ENCODE data around the gene TFEB. TPM values are rescaled to one million over a fixed set of nuclear protein-coding genes. Genes with fewer than 3 reads are reported as not detected.

Gene TFEB
- total and polyA plus RNA-seq, 2 of the 8 experiments (the other 6 are each of a cell fraction or from before 2014, with no cell fraction given), result 2.3 to 6.7 TPM

GRCh38 chr6:41718828-41719227, 16.6 kb downstream of the TFEB start:
- no peak overlapping the region for H2BK15ac ChIP-seq (ENCODE audit: low read length)
- H3K4me3 ChIP-seq (ENCODE audit: extremely low read depth in 1 of 4, insufficient read depth in 2 of 4, low read depth in 3 of 4, low read length in 4 of 4), result no peak overlapping the region
- no peak overlapping the region for H3K14ac ChIP-seq (ENCODE audit: insufficient read length)
- DNase-seq (ENCODE audit: low read depth in 1 of 2, low spot score in 2 of 2) (no peak), FAIRE-seq (no peak)
- H3K9me3 ChIP-seq (ENCODE audit: insufficient read depth in 2 of 2, low read depth in 1 of 2, low read length in 1 of 2), result no peaks in the 10 kb centered on the region
- no peak overlapping the region for H2AFZ ChIP-seq (ENCODE audit: low read length)
- H3K23ac ChIP-seq (ENCODE audit: insufficient read length), result no peak overlapping the region
- no peak overlapping the region for H3K4me2 ChIP-seq (ENCODE audit: insufficient read depth in 1 of 2, low read depth in 2 of 2, low read length in 2 of 2)
- peaks cover 2% of the 10 kb centered on the region; the same call in 1 of the 2 replicates for H3K23me2 ChIP-seq (ENCODE audit: low read depth, low read length)
- 90% methylated on average over 5 of the region's 5 CpGs; no CpG with 5 or more reads in 1 of the 2 experiments for WGBS, 2 experiments (ENCODE audit: extremely low coverage in 1 of 2, insufficient coverage in 1 of 2, insufficient read length in 1 of 2, insufficient replicate concordance in 2 of 2, low coverage in 1 of 2, low lambda C conversion rate in 2 of 2, missing lambda C conversion rate in 1 of 2)
- H3K4me1 ChIP-seq (replicated peaks in 1 of 4; ENCODE audit: control insufficient read depth in 3 of 4, insufficient read depth in 4 of 4, low read length in 3 of 4), result peaks cover 0 to 7% (median 5%) of the 10 kb centered on the region in 4 experiments; a peak in 4 of 7 replicates
- no peak overlapping the region for H4K5ac ChIP-seq (ENCODE audit: insufficient read length, low read depth, low read length)
- no peaks in the 10 kb centered on the region; a peak in 1 of 7 replicates for H3K27me3 ChIP-seq (replicated peaks in 1 of 4; ENCODE audit: control insufficient read depth in 3 of 4, extremely low read depth in 1 of 4, insufficient read depth in 3 of 4, low read length in 3 of 4)
- POLR2A ChIA-PET (ENCODE audit: partially characterized antibody), result interaction anchor here (1.4 kb wide), 1 partner anchor 9 kb away, joined by 3 read pairs; no protein-coding TSS in a partner anchor
- no peak overlapping the region for H3K18ac ChIP-seq (ENCODE audit: extremely low read depth, low read length)
- no peak overlapping the region for H3K4ac ChIP-seq (replicated peaks; ENCODE audit: insufficient read length, low read depth, low read length)
- no peak overlapping the region for H4K8ac ChIP-seq (ENCODE audit: extremely low read depth, insufficient read depth, low read length)
- H3K79me2 ChIP-seq (ENCODE audit: control insufficient read depth in 1 of 2, insufficient read depth in 2 of 2, low read length in 2 of 2), result no peaks in the 10 kb centered on the region
- H2BK5ac ChIP-seq (ENCODE audit: low read depth, low read length), result no peak overlapping the region
- H2BK120ac ChIP-seq (replicated peaks; ENCODE audit: low read depth, low read length), result no peak overlapping the region
- no peaks in the 10 kb centered on the region for H3K79me1 ChIP-seq (ENCODE audit: low read depth, low read length)
- H2BK20ac ChIP-seq (ENCODE audit: low read length), result no peak overlapping the region
- no peak overlapping the region for H2AK5ac ChIP-seq (ENCODE audit: low read depth, low read length)
- CTCF ChIA-PET (ENCODE audit: partially characterized antibody), result interaction anchor here (1.0 to 10.4 kb wide), 4 partner anchors 13 to 348 kb away, joined by 3 to 99 read pairs (median 6); no protein-coding TSS in a partner anchor
- H3K9ac ChIP-seq (replicated peaks in 1 of 4; ENCODE audit: extremely low read depth in 1 of 4, low read depth in 3 of 4, low read length in 3 of 4), result no peak overlapping the region
- H3K27ac ChIP-seq (ENCODE audit: low read depth, low read length), result no peak overlapping the region
- peaks cover 0 to 3% of the 10 kb centered on the region in 2 experiments for H4K20me1 ChIP-seq (replicated peaks in 1 of 2; ENCODE audit: control insufficient read depth in 1 of 2, insufficient read depth in 2 of 2, low read length in 2 of 2)
- H2BK12ac ChIP-seq (ENCODE audit: low read depth, low read length), result no peak overlapping the region
- no peak overlapping the region for H3K56ac ChIP-seq (replicated peaks; ENCODE audit: insufficient read length, low read depth, low read length)
- H4K91ac ChIP-seq (replicated peaks; ENCODE audit: insufficient read length, low read length), result no peak overlapping the region
- H3K36me3 ChIP-seq (ENCODE audit: control insufficient read depth in 2 of 4, insufficient read depth in 4 of 4, low read length in 3 of 4), result no peaks in the 10 kb centered on the region
- TF ChIP-seq CEBPB (IDR thresholded peaks at IDR 0.05; ENCODE audit: low read depth, low read length) (no peak), GTF2F1 (IDR thresholded peaks at IDR 0.05; ENCODE audit: borderline replicate concordance, low read depth, low read length) (no peak), KDM4A (IDR thresholded peaks at IDR 0.05; ENCODE audit: low read depth, low read length, severe bottlenecking) (no peak), CREB1 (IDR thresholded peaks at IDR 0.05) (no peak), JUND (IDR thresholded peaks at IDR 0.05; ENCODE audit: low read length) (no peak), PHF8 (conservative IDR thresholded peaks at IDR 0.05; ENCODE audit: low read depth, low read length) (no peak), FOSL1 (IDR thresholded peaks at IDR 0.05; ENCODE audit: insufficient read depth, low read depth, low read length) (no peak), ASH2L (IDR thresholded peaks at IDR 0.05; ENCODE audit: low read length) (no peak), BACH1 (IDR thresholded peaks at IDR 0.05; ENCODE audit: low read length) (no peak), RAD21 (IDR thresholded peaks at IDR 0.05 in 1 of 2, conservative IDR thresholded peaks at IDR 0.05 in 1 of 2; ENCODE audit: low read depth in 2 of 2, low read length in 2 of 2) (no peak), SUZ12 (IDR thresholded peaks at IDR 0.05; ENCODE audit: low read length) (no peak)
- TF ChIP-seq, protein P1, sequence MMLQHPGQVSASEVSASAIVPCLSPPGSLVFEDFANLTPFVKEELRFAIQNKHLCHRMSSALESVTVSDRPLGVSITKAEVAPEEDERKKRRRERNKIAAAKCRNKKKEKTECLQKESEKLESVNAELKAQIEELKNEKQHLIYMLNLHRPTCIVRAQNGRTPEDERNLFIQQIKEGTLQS (IDR thresholded peaks at IDR 0.05; ENCODE audit: insufficient read depth, low read depth, low read length), result no peak
